ENCODE measurements around the gene HNRNPAB.

The HNRNPAB gene

GRCh38 chr5:178207917-178208280, 3.6 kb downstream of the HNRNPAB start:
- H3K9me3 ChIP-seq (ENCODE audit: control insufficient read depth, insufficient read depth, low read length) = no peaks in the 10 kb centered on the region
- H3K27me3 ChIP-seq (ENCODE audit: control insufficient read depth, insufficient read depth, low read length) = no peaks in the 10 kb centered on the region
- H3K9ac ChIP-seq (ENCODE audit: low read depth, low read length) = no peak overlapping the region
- peaks cover 5% of the 10 kb centered on the region for H3K4me1 ChIP-seq (ENCODE audit: control insufficient read depth, insufficient read depth, low read length)
- H3K36me3 ChIP-seq (ENCODE audit: control insufficient read depth, insufficient read depth, low read length) = peaks cover 65% of the 10 kb centered on the region
- H3K4me3 ChIP-seq (ENCODE audit: low read depth, low read length) = no peak overlapping the region

DNA sequence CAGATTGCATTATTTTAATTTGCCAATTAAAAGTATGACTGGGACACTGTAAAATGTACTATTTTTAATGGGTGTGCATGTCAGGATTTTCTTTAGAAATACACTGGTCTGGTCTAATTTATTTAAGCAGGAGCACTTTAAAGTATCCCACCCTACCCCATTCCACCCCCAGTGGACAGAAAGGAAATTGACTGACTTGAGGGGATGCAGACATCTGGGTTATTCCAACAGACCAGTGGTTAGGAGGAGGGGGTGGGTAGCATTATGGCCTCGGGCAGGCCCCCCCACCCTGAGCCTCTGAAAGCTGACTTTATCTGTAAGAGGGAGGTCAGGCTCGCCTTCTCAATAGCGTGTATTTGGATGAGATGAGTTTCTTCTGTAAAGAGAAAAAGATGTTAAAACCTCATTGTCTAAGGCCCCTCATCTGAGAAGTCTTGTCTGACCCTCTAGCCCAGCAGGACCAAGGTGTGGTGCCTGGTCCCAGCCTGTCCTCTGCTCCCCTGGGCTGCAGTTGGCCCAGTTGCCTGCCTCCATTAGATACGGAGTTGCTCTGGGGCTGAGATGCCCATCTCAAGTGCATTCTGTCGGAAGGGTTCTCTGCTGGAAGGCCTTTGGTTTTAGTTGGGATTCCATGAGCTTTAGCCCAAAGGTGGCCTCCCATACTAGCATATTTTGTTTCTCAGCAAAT, 4.4 kb downstream of the HNRNPAB start:
- Histone ChIP-seq H3K9ac (ENCODE audit: low read depth, low read length) (no peak overlapping the region), H3K4me3 (ENCODE audit: low read depth, low read length) (no peak overlapping the region), H3K36me3 (ENCODE audit: control insufficient read depth, insufficient read depth, low read length) (peaks cover 65% of the 10 kb centered on the region), H3K9me3 (ENCODE audit: control insufficient read depth, insufficient read depth, low read length) (no peaks in the 10 kb centered on the region), H3K4me1 (ENCODE audit: control insufficient read depth, insufficient read depth, low read length) (peaks cover 5% of the 10 kb centered on the region), H3K27me3 (ENCODE audit: control insufficient read depth, insufficient read depth, low read length) (no peaks in the 10 kb centered on the region)

DNA sequence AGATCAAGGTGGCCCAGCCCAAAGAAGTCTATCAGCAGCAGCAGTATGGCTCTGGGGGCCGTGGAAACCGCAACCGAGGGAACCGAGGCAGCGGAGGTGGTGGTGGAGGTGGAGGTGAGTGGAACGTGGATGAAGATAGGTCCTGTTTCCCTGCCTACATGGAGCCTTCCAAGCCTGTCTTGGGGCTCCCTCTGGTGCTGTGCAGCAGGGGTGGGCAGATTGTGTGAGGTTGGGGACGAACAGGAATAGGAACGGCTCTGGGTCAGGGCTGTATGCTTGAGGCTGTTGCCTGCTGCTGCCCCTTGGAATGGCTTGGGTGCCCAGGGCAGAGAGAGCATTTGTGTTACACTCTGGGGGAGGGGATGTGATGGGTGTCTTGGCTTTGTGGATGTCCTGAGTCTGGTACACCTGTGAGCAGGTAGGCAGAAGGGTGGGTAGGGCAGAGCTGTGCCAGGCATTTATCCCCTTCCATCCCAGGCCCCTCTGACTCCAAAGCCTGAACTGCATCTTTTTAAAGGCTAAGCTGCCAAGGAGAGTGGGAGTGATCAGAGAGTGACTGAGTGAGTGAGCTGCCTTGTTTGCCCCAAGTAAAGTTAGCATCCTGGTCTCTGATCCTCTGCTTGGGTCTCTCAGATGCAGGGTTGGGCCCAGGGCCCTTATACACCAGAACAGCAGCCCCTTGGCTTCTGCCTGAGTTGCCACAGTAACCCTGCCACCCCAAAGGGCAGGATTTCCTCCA, 5.2 kb downstream of the HNRNPAB start:
- Histone ChIP-seq H3K4me3 (ENCODE audit: low read depth, low read length) (no peak overlapping the region), H3K9ac (ENCODE audit: low read depth, low read length) (no peak overlapping the region), H3K27me3 (ENCODE audit: control insufficient read depth, insufficient read depth, low read length) (no peaks in the 10 kb centered on the region), H3K4me1 (ENCODE audit: control insufficient read depth, insufficient read depth, low read length) (peaks cover 5% of the 10 kb centered on the region), H3K9me3 (ENCODE audit: control insufficient read depth, insufficient read depth, low read length) (no peaks in the 10 kb centered on the region), H3K36me3 (ENCODE audit: control insufficient read depth, insufficient read depth, low read length) (peaks cover 72% of the 10 kb centered on the region)

DNA sequence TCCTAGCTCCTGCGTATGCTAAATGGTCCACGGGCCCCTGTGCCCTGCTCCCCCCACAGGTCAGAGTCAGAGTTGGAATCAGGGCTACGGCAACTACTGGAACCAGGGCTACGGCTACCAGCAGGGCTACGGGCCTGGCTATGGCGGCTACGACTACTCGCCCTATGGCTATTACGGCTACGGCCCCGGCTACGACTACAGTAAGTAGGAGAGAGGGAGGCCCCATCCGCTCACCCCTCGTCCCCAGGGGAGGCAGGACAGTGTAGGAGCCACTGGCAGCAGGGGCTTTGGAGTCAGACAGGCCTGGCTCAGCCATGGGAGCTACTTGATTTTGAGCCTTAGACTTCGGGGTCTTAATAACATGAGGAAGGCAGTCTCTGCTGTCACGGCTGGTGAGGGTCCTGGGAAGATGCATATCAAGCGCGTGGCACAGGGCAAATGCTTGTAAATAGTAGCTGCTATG, 5.8 kb downstream of the HNRNPAB start:
- no peak overlapping the region for H3K4me3 ChIP-seq (ENCODE audit: low read depth, low read length)
- no peaks in the 10 kb centered on the region for H3K9me3 ChIP-seq (ENCODE audit: control insufficient read depth, insufficient read depth, low read length)
- peaks cover 78% of the 10 kb centered on the region for H3K36me3 ChIP-seq (ENCODE audit: control insufficient read depth, insufficient read depth, low read length)
- no peaks in the 10 kb centered on the region for H3K27me3 ChIP-seq (ENCODE audit: control insufficient read depth, insufficient read depth, low read length)
- H3K9ac ChIP-seq (ENCODE audit: low read depth, low read length) = no peak overlapping the region
- peaks cover 5% of the 10 kb centered on the region for H3K4me1 ChIP-seq (ENCODE audit: control insufficient read depth, insufficient read depth, low read length)

- H3K9ac ChIP-seq (ENCODE audit: low read depth, low read length) = no peak overlapping the region
- H3K36me3 ChIP-seq (ENCODE audit: control insufficient read depth, insufficient read depth, low read length) = peaks cover 81% of the 10 kb centered on the region
- H3K4me3 ChIP-seq (ENCODE audit: low read depth, low read length) = no peak overlapping the region
- H3K27me3 ChIP-seq (ENCODE audit: control insufficient read depth, insufficient read depth, low read length) = no peaks in the 10 kb centered on the region
- H3K9me3 ChIP-seq (ENCODE audit: control insufficient read depth, insufficient read depth, low read length) = no peaks in the 10 kb centered on the region
- peaks cover 5% of the 10 kb centered on the region for H3K4me1 ChIP-seq (ENCODE audit: control insufficient read depth, insufficient read depth, low read length)
Measured at GRCh38 chr5:178210686-178211085, 6.4 kb downstream of the HNRNPAB start.

DNA sequence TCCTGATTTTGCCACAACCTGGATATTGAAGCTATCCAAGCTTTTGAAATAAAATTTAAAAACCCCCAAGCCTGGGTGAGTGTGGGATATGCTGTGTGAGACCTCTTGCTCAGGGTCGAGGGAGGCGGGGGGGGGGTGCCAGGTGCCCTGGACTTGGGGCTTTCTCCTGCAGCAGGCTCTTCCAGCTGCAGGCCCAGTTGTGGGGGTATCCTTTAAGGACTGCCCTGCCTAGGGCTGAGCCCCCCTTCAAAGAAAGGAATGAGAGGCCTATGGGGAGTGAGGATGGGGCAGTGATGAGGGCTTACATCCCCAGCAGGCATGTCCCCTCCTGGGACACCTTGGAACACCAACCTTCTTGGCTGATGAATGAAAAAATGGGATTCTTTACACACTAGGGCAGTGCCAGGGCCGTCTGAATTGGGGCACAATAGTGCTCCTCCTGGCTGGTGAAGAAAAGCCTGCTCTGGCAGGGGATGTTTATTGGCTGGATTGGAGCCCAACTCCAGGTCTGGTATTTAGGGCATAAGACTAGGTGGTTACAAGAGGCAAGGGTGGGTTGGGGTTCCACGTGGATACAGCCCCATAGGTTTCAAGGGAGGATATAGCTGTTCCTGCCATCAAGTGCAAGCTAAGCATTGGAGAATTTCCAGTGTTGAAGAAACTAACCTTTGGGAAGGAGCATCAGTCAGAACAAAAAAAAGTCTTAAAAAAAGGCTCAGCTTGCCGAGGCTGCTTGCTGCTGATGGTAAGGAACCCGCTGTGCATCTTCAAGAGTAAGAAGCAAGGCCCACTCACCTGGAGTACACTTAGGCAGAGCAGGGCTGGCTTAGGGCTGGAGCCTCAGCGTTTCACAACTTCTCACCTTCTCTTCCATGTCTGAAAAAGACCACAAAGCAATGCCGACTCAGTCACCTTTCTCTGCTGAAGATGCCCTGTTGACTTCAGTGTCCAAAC, 7.0 kb downstream of the HNRNPAB start:
- no peaks in the 10 kb centered on the region for H3K9me3 ChIP-seq (ENCODE audit: control insufficient read depth, insufficient read depth, low read length)
- H3K36me3 ChIP-seq (ENCODE audit: control insufficient read depth, insufficient read depth, low read length) = peaks cover 82% of the 10 kb centered on the region

DNA sequence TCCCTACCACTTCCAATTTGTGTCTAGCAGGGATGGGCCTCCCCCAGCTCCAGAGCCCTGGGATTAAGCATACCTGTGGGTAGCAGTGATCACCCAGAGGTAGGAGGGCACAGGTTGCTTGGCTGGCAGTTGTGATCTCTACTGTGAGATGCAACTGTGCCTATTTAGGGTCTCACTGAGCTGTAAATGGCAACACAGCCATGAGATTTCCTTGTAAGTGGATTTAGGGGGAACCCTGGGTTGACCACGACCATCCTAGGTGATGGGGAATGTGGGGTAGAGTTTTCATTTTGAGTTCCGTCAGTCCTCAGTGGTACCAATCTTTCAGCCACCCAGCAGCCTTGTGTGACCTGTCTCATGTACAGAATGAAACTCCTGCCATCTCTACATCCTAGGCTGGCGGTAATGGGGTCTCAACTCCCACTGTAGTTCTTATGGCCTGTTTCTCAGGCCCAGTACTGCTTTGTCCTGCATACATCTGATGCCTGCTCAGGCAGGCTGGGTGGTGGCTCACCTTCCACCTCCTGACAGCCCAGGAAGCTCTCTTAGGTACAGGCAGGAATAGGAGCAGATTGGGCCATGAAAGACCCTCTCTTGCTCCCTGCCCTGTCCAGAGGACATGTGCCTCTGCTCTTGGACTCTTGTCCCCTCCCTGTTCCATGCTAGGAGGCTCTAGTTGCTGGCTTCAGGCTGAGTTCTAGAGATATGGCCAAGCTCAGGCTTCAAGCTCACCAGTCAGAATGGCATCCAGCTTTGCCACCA, 8.1 kb downstream of the HNRNPAB start:
- H3K36me3 ChIP-seq (ENCODE audit: control insufficient read depth, insufficient read depth, low read length) = peaks cover 76% of the 10 kb centered on the region
- no peak overlapping the region for H3K4me3 ChIP-seq (ENCODE audit: low read depth, low read length)

More for the DNA sequence above, 7.0 kb downstream of the HNRNPAB start:
- Histone ChIP-seq H3K9ac (ENCODE audit: low read depth, low read length) (no peak overlapping the region), H3K4me1 (ENCODE audit: control insufficient read depth, insufficient read depth, low read length) (peaks cover 4% of the 10 kb centered on the region), H3K27me3 (ENCODE audit: control insufficient read depth, insufficient read depth, low read length) (no peaks in the 10 kb centered on the region), H3K4me3 (ENCODE audit: low read depth, low read length) (no peak overlapping the region)

DNA sequence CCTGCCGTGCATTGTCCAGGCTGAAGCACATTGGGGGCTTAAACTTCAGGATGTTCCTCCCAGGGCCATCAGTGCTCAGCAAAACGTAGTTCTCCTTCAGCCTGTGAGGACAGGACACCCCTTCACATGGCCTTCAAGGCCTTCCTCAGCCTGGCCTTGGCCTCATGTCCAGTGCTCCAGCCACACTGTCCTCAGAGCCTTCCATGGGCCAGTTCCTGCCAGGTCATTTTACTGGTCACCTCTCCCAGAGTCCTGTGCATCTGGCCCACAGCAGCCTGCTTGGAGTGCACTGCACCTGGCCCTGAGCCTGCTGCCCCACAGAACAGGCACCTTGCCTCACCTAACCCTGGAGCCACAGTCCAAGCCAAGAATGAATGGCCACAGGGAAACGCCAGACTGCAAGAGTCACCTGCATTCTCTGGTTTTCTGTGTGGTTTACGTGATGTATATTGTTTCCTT, 8.7 kb downstream of the HNRNPAB start:
- Histone ChIP-seq H3K9me3 (ENCODE audit: control insufficient read depth, insufficient read depth, low read length) (no peaks in the 10 kb centered on the region), H3K9ac (ENCODE audit: low read depth, low read length) (no peak overlapping the region), H3K36me3 (ENCODE audit: control insufficient read depth, insufficient read depth, low read length) (peaks cover 69% of the 10 kb centered on the region), H3K4me1 (ENCODE audit: control insufficient read depth, insufficient read depth, low read length) (peaks cover 4% of the 10 kb centered on the region), H3K27me3 (ENCODE audit: control insufficient read depth, insufficient read depth, low read length) (no peaks in the 10 kb centered on the region), H3K4me3 (ENCODE audit: low read depth, low read length) (no peak overlapping the region)

More for the DNA sequence above, 8.1 kb downstream of the HNRNPAB start:
- Histone ChIP-seq H3K4me1 (ENCODE audit: control insufficient read depth, insufficient read depth, low read length) (peaks cover 4% of the 10 kb centered on the region), H3K9me3 (ENCODE audit: control insufficient read depth, insufficient read depth, low read length) (no peaks in the 10 kb centered on the region), H3K9ac (ENCODE audit: low read depth, low read length) (no peak overlapping the region), H3K27me3 (ENCODE audit: control insufficient read depth, insufficient read depth, low read length) (no peaks in the 10 kb centered on the region)

DNA sequence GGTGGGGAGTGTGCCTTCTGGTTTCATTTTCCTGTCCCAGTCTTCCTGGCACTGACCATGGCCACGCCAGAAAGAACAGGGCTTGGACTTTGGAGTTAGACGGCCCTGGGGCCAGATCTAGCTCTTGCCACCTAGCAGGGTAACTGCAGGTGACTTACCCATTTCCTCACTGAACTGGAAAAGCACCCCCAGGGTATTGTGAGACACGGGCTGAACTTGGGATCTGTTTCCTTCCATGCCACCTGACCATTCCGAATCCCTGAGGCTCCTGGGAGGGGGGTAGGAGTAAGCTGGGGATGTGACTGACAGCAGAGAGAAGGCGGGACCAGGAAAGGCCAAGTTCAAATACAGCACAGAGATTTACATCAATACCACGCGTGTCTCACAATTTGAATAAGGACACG, 9.4 kb downstream of the HNRNPAB start:
- Histone ChIP-seq H3K9me3 (ENCODE audit: control insufficient read depth, insufficient read depth, low read length) (no peaks in the 10 kb centered on the region), H3K9ac (ENCODE audit: low read depth, low read length) (no peak overlapping the region), H3K36me3 (ENCODE audit: control insufficient read depth, insufficient read depth, low read length) (peaks cover 62% of the 10 kb centered on the region)

DNA sequence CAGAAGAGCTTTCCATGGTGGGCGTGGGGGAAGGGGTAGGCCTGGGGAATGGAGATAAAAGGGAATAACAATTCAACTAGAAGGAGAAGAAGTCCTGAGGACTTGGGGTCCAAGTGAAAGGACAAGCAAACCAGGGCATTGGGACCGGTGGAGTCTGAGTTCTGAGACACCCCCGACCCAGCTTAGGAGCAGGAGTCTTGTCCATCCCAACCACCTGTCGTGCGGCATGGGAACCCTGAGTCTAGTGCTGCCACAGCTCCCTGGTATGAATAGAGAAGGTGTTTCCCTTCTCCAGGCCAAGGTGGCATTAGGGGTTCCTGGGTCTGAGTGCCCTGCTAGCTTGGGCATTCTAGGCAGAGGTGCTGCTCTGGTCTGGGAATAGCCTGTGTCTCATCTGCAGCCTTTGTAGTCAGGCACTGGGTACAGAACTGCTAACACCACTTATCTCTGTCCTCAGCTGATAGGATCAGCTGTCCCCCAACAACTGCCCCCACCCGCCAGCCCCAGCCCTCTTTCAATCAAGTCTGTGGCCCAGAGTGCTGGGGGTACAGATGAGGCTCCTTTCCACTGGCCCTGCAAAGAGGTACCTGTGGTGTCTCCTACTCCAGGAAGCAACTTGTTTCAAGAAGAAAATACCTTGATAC, 9.9 kb downstream of the HNRNPAB start:
- H3K4me1 ChIP-seq (ENCODE audit: control insufficient read depth, insufficient read depth, low read length) = peaks cover 4% of the 10 kb centered on the region
- peaks cover 57% of the 10 kb centered on the region for H3K36me3 ChIP-seq (ENCODE audit: control insufficient read depth, insufficient read depth, low read length)
- H3K9me3 ChIP-seq (ENCODE audit: control insufficient read depth, insufficient read depth, low read length) = no peaks in the 10 kb centered on the region
- no peak overlapping the region for H3K4me3 ChIP-seq (ENCODE audit: low read depth, low read length)
- no peaks in the 10 kb centered on the region for H3K27me3 ChIP-seq (ENCODE audit: control insufficient read depth, insufficient read depth, low read length)
- no peak overlapping the region for H3K9ac ChIP-seq (ENCODE audit: low read depth, low read length)

More for the DNA sequence above, 9.4 kb downstream of the HNRNPAB start:
- Histone ChIP-seq H3K4me3 (ENCODE audit: low read depth, low read length) (no peak overlapping the region), H3K4me1 (ENCODE audit: control insufficient read depth, insufficient read depth, low read length) (peaks cover 4% of the 10 kb centered on the region), H3K27me3 (ENCODE audit: control insufficient read depth, insufficient read depth, low read length) (no peaks in the 10 kb centered on the region)

All from iPS-15b (cell line).